ENCODE measurements around the gene MAST1. TPM values are rescaled to one million over a fixed set of nuclear protein-coding genes. Genes with fewer than 3 reads are reported as not detected.

The MAST1 gene
- 0.79 and 0.91 TPM in 2 replicates for total RNA-seq (2022)
- percentile 15 among the genes with signal in this experiment for Bru-seq, nascent RNA
- percentile 19 among the genes with signal in this experiment for BruChase-seq, experiment 1, labeled RNA remaining after a 2-hour chase
- BruChase-seq, experiment 2, labeled RNA remaining after a 6-hour chase: percentile 18 among the genes with signal in this experiment
- long read RNA-seq: 0 reads

DNA sequence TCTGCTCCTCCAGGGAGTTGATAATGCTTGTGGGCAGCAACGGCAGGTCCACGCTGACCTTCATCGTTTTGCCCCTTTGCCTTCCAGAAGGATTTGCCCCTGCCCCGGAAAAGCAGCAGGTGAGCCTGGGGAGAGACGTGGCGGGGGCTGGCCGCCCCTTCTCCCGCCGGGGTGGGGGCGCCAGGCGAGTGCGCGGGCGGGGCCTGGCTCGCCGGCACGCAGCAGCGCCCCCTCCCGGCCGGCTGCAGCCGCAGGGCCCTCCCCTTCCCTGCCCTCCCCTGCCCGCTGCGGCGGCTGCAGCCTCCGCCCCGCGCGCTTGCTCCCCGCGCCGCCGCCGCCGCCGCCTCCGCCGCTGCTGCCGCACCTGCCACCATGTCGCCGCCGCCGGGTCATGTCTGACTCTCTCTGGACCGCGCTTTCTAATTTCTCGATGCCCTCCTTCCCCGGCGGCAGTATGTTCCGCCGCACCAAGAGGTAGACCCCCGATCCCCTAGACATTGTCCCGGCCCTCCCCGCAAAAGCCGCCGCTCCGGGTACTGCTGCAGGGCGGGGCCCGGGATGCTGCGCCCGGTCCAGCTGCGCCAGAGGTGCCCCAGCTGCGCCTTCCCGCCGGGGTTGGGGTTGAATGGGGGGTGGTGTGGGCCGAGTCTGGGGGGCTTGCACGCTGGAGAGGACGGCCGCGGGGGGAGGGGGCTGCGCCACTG, at the start of gene MAST1:
MAST1 (plus strand) TSS at position 334 of the 704 bp plus-strand sequence; CDS start at position 392, 58 bp downstream.
- Mint-ChIP-seq H3K27ac (ENCODE audit: unreplicated experiment) (no peak within 1 kb of the TSS), H3K36me3 (ENCODE audit: insufficient read depth, unreplicated experiment) (peaks cover 6% of the 10 kb centered on the region)
- DNase-seq: peak in 1 of 2 experiments; percentile 74

DNA sequence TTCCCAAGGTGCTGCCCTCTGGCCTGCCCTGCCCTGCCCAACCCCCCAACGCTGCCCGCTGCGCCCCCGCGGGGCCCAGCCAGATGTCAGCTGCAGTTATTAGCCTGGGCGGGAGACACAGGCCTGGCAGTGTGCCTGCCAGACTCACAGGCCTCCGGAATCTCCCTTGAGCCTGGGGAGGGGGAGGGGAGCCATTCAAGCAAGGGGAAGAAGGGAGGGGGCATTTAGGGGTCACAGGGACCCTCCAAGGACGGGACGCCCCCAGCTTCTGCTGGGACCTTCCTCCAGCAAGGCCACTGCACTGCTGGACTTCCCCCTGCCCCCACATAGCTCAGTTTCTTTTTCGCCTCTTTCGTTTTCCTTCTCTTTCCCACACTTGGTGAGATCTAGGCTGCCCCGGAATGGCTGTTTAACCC, 49.6 kb upstream of the MAST1 start:
- POLR2A ChIA-PET: interaction anchor here (0.9 to 1.0 kb wide), 3 partner anchors 10 to 52 kb away, joined by 3 to 4 read pairs (median 3); partner anchors contain the start of gene GET3
- BruUV-seq (replicated peaks): TSS peak; percentile 29

More for the DNA sequence above, at the start of gene MAST1:
- no peaks in the 10 kb centered on the region for H3K9me3 ChIP-seq
- BruUV-seq (replicated peaks): no TSS peak
- ChIA-PET CTCF (interaction anchor here (0.6 kb wide), 1 partner anchor 10 kb away, joined by 3 read pairs; no protein-coding TSS in a partner anchor), POLR2A (no interaction called here)
- H3K4me1 Mint-ChIP-seq (ENCODE audit: low read depth, unreplicated experiment): peaks cover 8% of the 10 kb centered on the region
- no peaks in the 10 kb centered on the region for H3K9me3 Mint-ChIP-seq (ENCODE audit: unreplicated experiment)
- H3K27me3 Mint-ChIP-seq (ENCODE audit: insufficient read depth, unreplicated experiment): peaks cover 15% of the 10 kb centered on the region
- H3K27me3 ChIP-seq (replicated peaks; ENCODE audit: control insufficient read depth, insufficient read depth, low read length): no peaks in the 10 kb centered on the region
- peak within 1 kb of the TSS; percentile 75 for H3K4me3 Mint-ChIP-seq (ENCODE audit: unreplicated experiment)
- TF ChIP-seq, protein P1, sequence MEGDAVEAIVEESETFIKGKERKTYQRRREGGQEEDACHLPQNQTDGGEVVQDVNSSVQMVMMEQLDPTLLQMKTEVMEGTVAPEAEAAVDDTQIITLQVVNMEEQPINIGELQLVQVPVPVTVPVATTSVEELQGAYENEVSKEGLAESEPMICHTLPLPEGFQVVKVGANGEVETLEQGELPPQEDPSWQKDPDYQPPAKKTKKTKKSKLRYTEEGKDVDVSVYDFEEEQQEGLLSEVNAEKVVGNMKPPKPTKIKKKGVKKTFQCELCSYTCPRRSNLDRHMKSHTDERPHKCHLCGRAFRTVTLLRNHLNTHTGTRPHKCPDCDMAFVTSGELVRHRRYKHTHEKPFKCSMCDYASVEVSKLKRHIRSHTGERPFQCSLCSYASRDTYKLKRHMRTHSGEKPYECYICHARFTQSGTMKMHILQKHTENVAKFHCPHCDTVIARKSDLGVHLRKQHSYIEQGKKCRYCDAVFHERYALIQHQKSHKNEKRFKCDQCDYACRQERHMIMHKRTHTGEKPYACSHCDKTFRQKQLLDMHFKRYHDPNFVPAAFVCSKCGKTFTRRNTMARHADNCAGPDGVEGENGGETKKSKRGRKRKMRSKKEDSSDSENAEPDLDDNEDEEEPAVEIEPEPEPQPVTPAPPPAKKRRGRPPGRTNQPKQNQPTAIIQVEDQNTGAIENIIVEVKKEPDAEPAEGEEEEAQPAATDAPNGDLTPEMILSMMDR (IDR thresholded peaks at IDR 0.05; ENCODE audit: insufficient read depth in 1 of 2, low read depth in 1 of 2, low read length in 1 of 2, severe bottlenecking in 1 of 2, unreplicated experiment in 1 of 2): peak in 1 of 2 experiments; percentile 61
- H3K36me3 ChIP-seq (ENCODE audit: control insufficient read depth, insufficient read depth, low read length): no peaks in the 10 kb centered on the region
- intact Hi-C loops (cut with micrococcal nuclease; ENCODE audit: unreplicated experiment): loop anchor here (5.0 kb wide), 1 partner anchor 36 kb away; the partner anchor contains the start of genes PRDX2 and THSD8
- peaks cover 14% of the 10 kb centered on the region for H3K4me1 ChIP-seq
- peak within 1 kb of the TSS; percentile 45 for H3K4me3 ChIP-seq (ENCODE audit: low read depth, low read length)

More for the DNA sequence above, 49.6 kb upstream of the MAST1 start:
- Mint-ChIP-seq H3K4me1 (ENCODE audit: low read depth, unreplicated experiment) (peaks cover 21% of the 10 kb centered on the region), H3K9me3 (ENCODE audit: unreplicated experiment) (no peaks in the 10 kb centered on the region), H3K36me3 (ENCODE audit: insufficient read depth, unreplicated experiment) (peaks cover 34% of the 10 kb centered on the region), H3K27ac (ENCODE audit: unreplicated experiment) (peak overlapping the region; percentile 90), H3K4me3 (ENCODE audit: unreplicated experiment) (peak overlapping the region; percentile 78), H3K27me3 (ENCODE audit: insufficient read depth, unreplicated experiment) (no peaks in the 10 kb centered on the region)
- Histone ChIP-seq H3K36me3 (ENCODE audit: control insufficient read depth, insufficient read depth, low read length) (no peaks in the 10 kb centered on the region), H3K27me3 (replicated peaks; ENCODE audit: control insufficient read depth, insufficient read depth, low read length) (no peaks in the 10 kb centered on the region), H3K4me1 (peaks cover 39% of the 10 kb centered on the region), H3K9me3 (no peaks in the 10 kb centered on the region), H3K4me3 (ENCODE audit: low read depth, low read length) (peak overlapping the region; percentile 41)
- CTCF ChIA-PET: interaction anchor here (0.6 to 1.5 kb wide), 4 partner anchors 11 to 39 kb away, joined by 3 to 9 read pairs (median 4); partner anchors contain the start of gene HOOK2
- intact Hi-C loops (cut with micrococcal nuclease; ENCODE audit: unreplicated experiment): no loop called here
- TF ChIP-seq, protein P1 (IDR thresholded peaks at IDR 0.05; ENCODE audit: insufficient read depth in 1 of 2, low read depth in 1 of 2, low read length in 1 of 2, severe bottlenecking in 1 of 2, unreplicated experiment in 1 of 2): no peak
- DNase-seq: no peak
